IPS-15b (cell line): ENCODE measurements around the gene TMEM169.
"Not testable (repeated sequence)": the region's sequence is repeated elsewhere in the genome, so short reads cannot be mapped to it uniquely, and the experiment has no call there.

Source experiments
- H3K27me3 ChIP-seq: one replicate; pipeline ENCODE4 v1.6.1; 2013; ENCODE audit warnings: low read length; ENCODE audit not compliant: control insufficient read depth, insufficient read depth
- H3K36me3 ChIP-seq: one replicate; pipeline ENCODE4 v1.6.1; 2013; ENCODE audit warnings: low read length; ENCODE audit not compliant: control insufficient read depth, insufficient read depth
- H3K4me1 ChIP-seq: one replicate; pipeline ENCODE4 v1.6.1; 2013; ENCODE audit warnings: mild to moderate bottlenecking, low read length; ENCODE audit not compliant: control insufficient read depth, insufficient read depth
- H3K4me3 ChIP-seq: one replicate; pipeline ENCODE4 v1.5.1; 2013; ENCODE audit warnings: low read depth, low read length
- H3K9ac ChIP-seq: one replicate; pipeline ENCODE4 v1.6.1; 2013; ENCODE audit warnings: low read depth, mild to moderate bottlenecking, low read length
- H3K9me3 ChIP-seq: one replicate; pipeline ENCODE4 v1.6.1; 2013; ENCODE audit warnings: mild to moderate bottlenecking, low read length; ENCODE audit not compliant: control insufficient read depth, insufficient read depth

TMEM169 gene

GRCh38 chr2:216119986-216120385 is 38.3 kb downstream of the TMEM169 start:
- Histone ChIP-seq H3K4me1 (peaks cover 4% of the 10 kb centered on the region), H3K9me3 (no peaks in the 10 kb centered on the region), H3K27me3 (no peaks in the 10 kb centered on the region), H3K9ac (no peak overlapping the region), H3K36me3 (peaks cover 36% of the 10 kb centered on the region), H3K4me3 (no peak overlapping the region)

- no peaks in the 10 kb centered on the region for H3K4me1 ChIP-seq
- no peaks in the 10 kb centered on the region for H3K27me3 ChIP-seq
- H3K36me3 ChIP-seq = peaks cover 46% of the 10 kb centered on the region
These were observed 39.5 kb downstream of the TMEM169 start for GRCh38 chr2:216121255-216121654.

GRCh38 chr2:216126943-216127342 is 45.2 kb downstream of the TMEM169 start:
- no peak overlapping the region for H3K9ac ChIP-seq
- no peaks in the 10 kb centered on the region for H3K9me3 ChIP-seq
- peaks cover 47% of the 10 kb centered on the region for H3K36me3 ChIP-seq
- no peak overlapping the region for H3K4me3 ChIP-seq
- H3K27me3 ChIP-seq = no peaks in the 10 kb centered on the region
- H3K4me1 ChIP-seq = no peaks in the 10 kb centered on the region

More at GRCh38 chr2:216121255-216121654, 39.5 kb downstream of the TMEM169 start:
- no peak overlapping the region for H3K4me3 ChIP-seq
- H3K9me3 ChIP-seq = no peaks in the 10 kb centered on the region
- H3K9ac ChIP-seq = no peak overlapping the region

- Histone ChIP-seq H3K27me3 (no peaks in the 10 kb centered on the region), H3K9me3 (no peaks in the 10 kb centered on the region), H3K36me3 (peaks cover 61% of the 10 kb centered on the region), H3K9ac (no peak overlapping the region), H3K4me3 (no peak overlapping the region), H3K4me1 (no peaks in the 10 kb centered on the region)
These were observed 48.7 kb downstream of the TMEM169 start for GRCh38 chr2:216130346-216130971.

GRCh38 chr2:216131175-216131926 is 49.6 kb downstream of the TMEM169 start:
- H3K27me3 ChIP-seq = no peaks in the 10 kb centered on the region
- H3K36me3 ChIP-seq = peaks cover 61% of the 10 kb centered on the region
- no peaks in the 10 kb centered on the region for H3K4me1 ChIP-seq
- no peaks in the 10 kb centered on the region for H3K9me3 ChIP-seq
- H3K4me3 ChIP-seq = no peak overlapping the region
- H3K9ac ChIP-seq = no peak overlapping the region

- Histone ChIP-seq H3K36me3 (peaks cover 61% of the 10 kb centered on the region), H3K4me3 (no peak overlapping the region), H3K27me3 (no peaks in the 10 kb centered on the region), H3K9ac (no peak overlapping the region), H3K4me1 (no peaks in the 10 kb centered on the region), H3K9me3 (no peaks in the 10 kb centered on the region)
These were observed 50.9 kb downstream of the TMEM169 start for GRCh38 chr2:216132585-216132984.

GRCh38 chr2:216133397-216133796 is 51.7 kb downstream of the TMEM169 start:
- Histone ChIP-seq H3K9ac (no peak overlapping the region), H3K27me3 (no peaks in the 10 kb centered on the region), H3K9me3 (no peaks in the 10 kb centered on the region), H3K4me3 (no peak overlapping the region), H3K4me1 (no peaks in the 10 kb centered on the region), H3K36me3 (peaks cover 62% of the 10 kb centered on the region)

- Histone ChIP-seq H3K4me1 (no peaks in the 10 kb centered on the region), H3K4me3 (no peak overlapping the region), H3K9me3 (no peaks in the 10 kb centered on the region), H3K27me3 (no peaks in the 10 kb centered on the region), H3K36me3 (peaks cover 69% of the 10 kb centered on the region), H3K9ac (no peak overlapping the region)
These were observed 53.3 kb downstream of the TMEM169 start for GRCh38 chr2:216134958-216135541.

- no peak overlapping the region for H3K9ac ChIP-seq
- H3K9me3 ChIP-seq = no peaks in the 10 kb centered on the region
- no peak overlapping the region for H3K4me3 ChIP-seq
- no peaks in the 10 kb centered on the region for H3K4me1 ChIP-seq
- peaks cover 53% of the 10 kb centered on the region for H3K36me3 ChIP-seq
- H3K27me3 ChIP-seq = no peaks in the 10 kb centered on the region
These were observed 58.2 kb downstream of the TMEM169 start for GRCh38 chr2:216139884-216140283.

GRCh38 chr2:216141516-216141915 is 59.8 kb downstream of the TMEM169 start:
- not testable (repeated sequence) for H3K9ac ChIP-seq, H3K9me3 ChIP-seq, H3K4me1 ChIP-seq, H3K4me3 ChIP-seq, H3K27me3 ChIP-seq
- H3K36me3 ChIP-seq = peaks cover 39% of the 10 kb centered on the region

- Histone ChIP-seq H3K9me3 (no peaks in the 10 kb centered on the region), H3K27me3 (no peaks in the 10 kb centered on the region), H3K4me3 (no peak overlapping the region), H3K36me3 (peaks cover 38% of the 10 kb centered on the region), H3K4me1 (no peaks in the 10 kb centered on the region), H3K9ac (no peak overlapping the region)
These were observed 60.8 kb downstream of the TMEM169 start for GRCh38 chr2:216142540-216142939.

GRCh38 chr2:216144372-216144771 is 62.7 kb downstream of the TMEM169 start:
- Histone ChIP-seq H3K4me3 (no peak overlapping the region), H3K27me3 (no peaks in the 10 kb centered on the region), H3K4me1 (no peaks in the 10 kb centered on the region), H3K36me3 (peaks cover 37% of the 10 kb centered on the region), H3K9ac (no peak overlapping the region), H3K9me3 (no peaks in the 10 kb centered on the region)
